ENCODE results near the gene TXNRD3. TPM values are rescaled to one million over a fixed set of nuclear protein-coding genes. Genes with fewer than 3 reads are reported as not detected.
A peak's percentile ranks its signal among the peaks of the same experiment; 100 is the strongest.

The TXNRD3 gene
- 6.0 and 7.4 TPM in 2 replicates for total RNA-seq (2014; rRNA removed; shearing (Covaris generic))

- Histone ChIP-seq H3K36me3 (no peaks in the 10 kb centered on the region; the same call in 1 of the 2 replicates), H3K27me3 (replicated peaks) (0 out of 2 replicates have a peak, but pooled peaks cover 2% of the 10 kb centered on the region), H3K9me3 (replicated peaks) (no peaks in the 10 kb centered on the region), H3K4me3 (peak within 1 kb of the TSS; percentile 98), H3K27ac (peak within 1 kb of the TSS; percentile 88), H3K4me1 (replicated peaks) (peaks cover 5% of the 10 kb centered on the region)
- peak; percentile 67 to 72 for DNase-seq (ENCODE audit: low read depth in 1 of 2, low spot score in 2 of 2)
Measured at GRCh38 chr3:126654571-126655383, at the start of gene TXNRD3. Gene TXNRD3, minus strand, starts transcription at chr3:126655124.

DNA sequence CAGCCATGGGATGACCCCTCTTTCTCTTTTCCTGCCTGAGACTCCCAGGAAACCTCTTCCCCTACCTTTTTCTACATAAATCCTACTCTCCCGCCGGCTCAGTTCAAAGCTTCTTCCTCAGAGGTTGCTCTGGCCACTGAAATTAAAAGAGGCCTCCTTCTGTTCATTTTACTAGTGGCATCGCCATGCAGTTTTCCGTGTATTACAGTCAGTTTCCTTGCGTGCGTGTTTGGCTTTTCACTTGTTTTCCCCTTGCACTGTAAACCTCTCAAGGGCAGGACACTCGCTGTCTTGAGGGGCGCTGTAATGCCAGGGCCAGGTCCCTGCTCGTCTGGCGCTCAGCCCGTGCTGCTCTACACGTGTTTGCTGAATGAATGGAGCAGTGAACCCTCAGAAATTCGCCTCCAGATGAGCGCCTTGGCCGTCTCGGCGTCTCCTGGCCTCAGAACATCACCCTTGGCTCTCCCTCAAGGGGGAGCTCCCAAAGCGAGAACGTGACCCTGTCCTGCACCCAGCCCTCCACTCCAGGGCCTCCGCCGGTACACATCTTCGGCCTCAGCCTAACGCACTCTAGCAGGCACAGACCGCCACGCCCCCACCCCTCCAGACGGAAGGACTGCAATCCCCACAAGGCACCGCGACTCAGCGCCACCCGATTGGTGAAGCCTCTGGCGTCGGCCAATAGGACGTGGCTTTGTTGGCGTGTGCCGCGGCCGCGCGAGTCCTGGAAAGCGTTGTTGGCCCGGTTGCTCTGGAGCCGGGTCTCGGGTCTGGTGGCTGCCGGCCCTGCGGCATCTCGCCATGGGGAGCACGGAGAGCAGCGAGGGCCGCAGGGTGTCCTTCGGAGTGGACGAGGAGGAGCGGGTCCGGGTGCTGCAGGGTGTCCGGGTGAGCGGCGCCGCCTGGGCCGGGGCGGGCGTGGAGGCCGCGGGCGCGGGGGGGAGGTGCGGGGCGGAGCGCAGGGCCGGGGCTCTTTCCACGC, 48.9 kb upstream of the TXNRD3 start, which contains the start of gene CHCHD6:
Gene CHCHD6 (plus strand): TSS at position 729 of the 982 bp plus-strand sequence. CDS start 73 bp downstream, at position 802.
- Histone ChIP-seq H3K4me1 (replicated peaks) (peaks cover 12% of the 10 kb centered on the region), H3K36me3 (no peaks in the 10 kb centered on the region), H3K27ac (no peak within 1 kb of the TSS), H3K27me3 (replicated peaks) (no peaks in the 10 kb centered on the region), H3K9me3 (replicated peaks) (no peaks in the 10 kb centered on the region), H3K4me3 (peak within 1 kb of the TSS; percentile 73)
- peak; percentile 95 to 98 for DNase-seq (ENCODE audit: low read depth in 1 of 2, low spot score in 2 of 2)

DNA sequence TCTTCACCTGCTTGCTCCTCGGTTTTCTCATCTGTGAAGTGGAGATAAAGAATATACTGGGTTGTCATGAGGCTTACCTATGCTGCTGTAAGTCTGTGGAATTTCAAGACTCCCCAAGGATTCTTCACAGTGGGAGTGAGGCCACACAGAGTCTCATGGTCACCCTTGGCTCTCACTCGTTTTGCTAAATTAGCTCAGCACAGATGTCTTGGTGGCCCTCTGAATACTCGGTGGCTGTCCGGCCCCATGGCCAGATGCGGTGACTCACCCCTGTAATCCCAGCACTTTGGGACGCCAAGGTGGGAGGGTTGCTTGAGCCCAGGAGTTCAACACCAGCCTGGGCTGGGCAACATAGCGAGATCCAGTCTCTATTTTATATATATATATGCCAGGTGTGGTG, 44.1 kb upstream of the TXNRD3 start:
- peaks cover 5% of the 10 kb centered on the region for H3K4me1 ChIP-seq (replicated peaks)
- peaks cover 5% of the 10 kb centered on the region; the same call in 1 of the 2 replicates for H3K27me3 ChIP-seq (replicated peaks)
- no peak overlapping the region for H3K4me3 ChIP-seq
- H3K27ac ChIP-seq, result no peak overlapping the region
- no peaks in the 10 kb centered on the region for H3K36me3 ChIP-seq
- no peaks in the 10 kb centered on the region for H3K9me3 ChIP-seq (replicated peaks)
- no peak for DNase-seq (ENCODE audit: low read depth in 1 of 2, low spot score in 2 of 2)

- H3K9me3 ChIP-seq (replicated peaks), result no peaks in the 10 kb centered on the region
- H3K4me3 ChIP-seq, result no peak overlapping the region
- DNase-seq (ENCODE audit: low read depth in 1 of 2, low spot score in 2 of 2), result no peak
- H3K36me3 ChIP-seq, result no peaks in the 10 kb centered on the region
- H3K27ac ChIP-seq, result no peak overlapping the region
- no peaks in the 10 kb centered on the region for H3K4me1 ChIP-seq (replicated peaks)
- H3K27me3 ChIP-seq (replicated peaks), result peaks cover 5% of the 10 kb centered on the region; the same call in 1 of the 2 replicates
Measured at GRCh38 chr3:126696701-126697267, 41.9 kb upstream of the TXNRD3 start.

DNA sequence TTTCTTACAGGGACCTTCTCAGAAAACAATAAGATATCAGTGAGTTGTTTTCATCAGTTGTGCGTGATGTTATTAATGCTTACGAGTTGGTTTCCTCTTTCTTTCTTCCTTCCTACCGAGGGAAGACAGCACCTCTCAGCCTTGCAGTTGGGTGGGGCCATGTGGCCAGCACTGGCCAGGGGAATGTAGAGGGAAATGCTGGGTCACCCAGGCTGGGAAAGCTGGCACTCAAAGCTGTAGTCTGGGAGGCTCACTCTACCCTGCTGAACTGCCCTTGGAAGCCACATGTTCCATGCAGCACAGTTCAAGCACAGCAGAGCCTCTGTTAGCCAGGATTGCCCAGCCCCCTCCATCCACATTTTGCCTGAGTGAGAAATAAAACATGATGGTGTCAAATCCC, 39.0 kb upstream of the TXNRD3 start:
- H3K27me3 ChIP-seq (replicated peaks), result peaks cover 5% of the 10 kb centered on the region; the same call in 1 of the 2 replicates

DNA sequence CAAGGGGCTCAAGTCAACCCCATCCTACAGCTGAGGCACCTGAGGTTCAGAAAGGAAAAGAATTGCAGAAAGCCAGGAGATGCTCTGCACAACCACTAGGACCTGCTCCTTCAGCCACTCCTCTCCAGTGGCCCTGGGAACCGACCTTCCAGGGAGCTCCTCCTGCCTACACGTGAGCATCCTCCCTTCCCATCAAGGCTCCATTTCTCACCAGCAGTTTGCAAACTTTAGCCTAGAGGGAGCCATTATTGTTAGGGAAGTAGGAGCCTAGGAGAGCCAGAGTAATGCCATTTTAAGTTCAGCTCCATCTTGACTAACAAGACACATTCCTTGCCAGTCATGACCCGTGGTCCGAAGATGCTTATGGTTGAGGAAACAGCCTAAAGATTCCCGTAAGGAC, 37.9 kb upstream of the TXNRD3 start:
- no peaks in the 10 kb centered on the region for H3K4me1 ChIP-seq (replicated peaks)
- H3K4me3 ChIP-seq, result no peak overlapping the region
- no peak for DNase-seq (ENCODE audit: low read depth in 1 of 2, low spot score in 2 of 2)
- no peaks in the 10 kb centered on the region for H3K36me3 ChIP-seq
- no peaks in the 10 kb centered on the region for H3K9me3 ChIP-seq (replicated peaks)
- no peak overlapping the region for H3K27ac ChIP-seq
- H3K27me3 ChIP-seq (replicated peaks), result peaks cover 5% of the 10 kb centered on the region; the same call in 1 of the 2 replicates

More for the DNA sequence above, 39.0 kb upstream of the TXNRD3 start:
- no peak overlapping the region for H3K4me3 ChIP-seq
- no peaks in the 10 kb centered on the region for H3K4me1 ChIP-seq (replicated peaks)
- no peaks in the 10 kb centered on the region for H3K36me3 ChIP-seq
- peak in 1 of 2 experiments; percentile 20 for DNase-seq (ENCODE audit: low read depth in 1 of 2, low spot score in 2 of 2)
- no peaks in the 10 kb centered on the region for H3K9me3 ChIP-seq (replicated peaks)
- H3K27ac ChIP-seq, result no peak overlapping the region

- H3K27me3 ChIP-seq (replicated peaks), result no peaks in the 10 kb centered on the region; the same call in 1 of the 2 replicates
- no peaks in the 10 kb centered on the region for H3K4me1 ChIP-seq (replicated peaks)
- DNase-seq (ENCODE audit: low read depth in 1 of 2, low spot score in 2 of 2), result no peak
- H3K9me3 ChIP-seq (replicated peaks), result no peaks in the 10 kb centered on the region
- no peak overlapping the region for H3K4me3 ChIP-seq
- no peak overlapping the region for H3K27ac ChIP-seq
- no peaks in the 10 kb centered on the region for H3K36me3 ChIP-seq
Measured at GRCh38 chr3:126691765-126692164, 36.8 kb upstream of the TXNRD3 start.

DNA sequence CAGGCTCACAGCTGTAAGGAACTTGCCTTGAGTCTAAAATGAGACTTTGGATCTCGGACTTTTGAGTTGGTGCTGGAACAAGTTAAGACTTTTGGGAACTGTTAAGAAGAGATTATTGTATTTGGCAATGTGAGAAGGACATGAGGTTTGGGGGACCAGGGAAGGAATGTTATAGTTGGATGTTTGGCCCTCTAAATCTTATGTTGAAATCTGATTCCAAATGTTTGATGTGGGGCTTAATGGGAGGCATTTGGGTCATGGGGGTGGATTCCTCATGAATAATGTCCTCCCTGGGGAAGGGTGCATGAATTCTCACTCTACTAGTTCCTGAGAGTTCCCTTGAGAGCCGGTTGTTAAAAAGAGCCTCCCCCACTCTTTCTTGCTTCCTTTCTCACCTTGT, 30.6 kb upstream of the TXNRD3 start:
- Histone ChIP-seq H3K36me3 (no peaks in the 10 kb centered on the region), H3K27me3 (replicated peaks) (no peaks in the 10 kb centered on the region), H3K4me1 (replicated peaks) (no peaks in the 10 kb centered on the region), H3K4me3 (no peak overlapping the region), H3K9me3 (replicated peaks) (no peaks in the 10 kb centered on the region), H3K27ac (no peak overlapping the region)
- DNase-seq (ENCODE audit: low read depth in 1 of 2, low spot score in 2 of 2), result no peak

- peak in 1 of 2 experiments; percentile 13 for DNase-seq (ENCODE audit: low read depth in 1 of 2, low spot score in 2 of 2)
- H3K27ac ChIP-seq, result no peak overlapping the region
- H3K27me3 ChIP-seq (replicated peaks), result no peaks in the 10 kb centered on the region
- H3K4me1 ChIP-seq (replicated peaks), result no peaks in the 10 kb centered on the region
- no peaks in the 10 kb centered on the region for H3K9me3 ChIP-seq (replicated peaks)
- no peak overlapping the region for H3K4me3 ChIP-seq
- no peaks in the 10 kb centered on the region for H3K36me3 ChIP-seq
Measured at GRCh38 chr3:126685021-126685420, 30.1 kb upstream of the TXNRD3 start.

DNA sequence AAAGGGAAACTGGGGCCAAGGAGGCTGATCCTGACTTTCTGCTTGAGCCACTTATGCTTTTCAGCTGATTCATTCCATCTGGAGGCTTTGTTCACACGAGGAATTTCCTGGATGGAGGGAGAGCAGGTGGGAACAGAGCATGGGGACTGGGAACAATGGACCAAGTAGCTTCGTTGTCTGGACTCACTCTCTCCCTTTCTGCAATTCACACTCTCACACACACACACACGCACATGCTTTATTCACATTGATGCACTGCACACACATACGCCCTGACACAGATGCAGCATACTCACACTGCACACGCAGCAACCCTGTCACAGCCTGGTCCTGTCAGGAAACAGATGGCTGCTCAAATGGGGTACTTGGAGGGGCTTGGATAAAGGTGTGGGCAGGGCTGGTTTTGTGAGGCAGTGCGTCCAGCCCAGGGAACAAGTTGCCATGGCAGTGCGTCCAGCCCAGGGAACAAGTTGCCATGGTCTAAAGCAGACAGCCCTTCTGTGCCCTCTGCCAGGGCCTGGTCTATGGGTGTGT, 29.4 kb upstream of the TXNRD3 start:
- Histone ChIP-seq H3K4me3 (no peak overlapping the region), H3K36me3 (no peaks in the 10 kb centered on the region), H3K9me3 (replicated peaks) (no peaks in the 10 kb centered on the region), H3K27me3 (replicated peaks) (no peaks in the 10 kb centered on the region), H3K4me1 (replicated peaks) (peaks cover 2% of the 10 kb centered on the region), H3K27ac (no peak overlapping the region)
- no peak for DNase-seq (ENCODE audit: low read depth in 1 of 2, low spot score in 2 of 2)

DNA sequence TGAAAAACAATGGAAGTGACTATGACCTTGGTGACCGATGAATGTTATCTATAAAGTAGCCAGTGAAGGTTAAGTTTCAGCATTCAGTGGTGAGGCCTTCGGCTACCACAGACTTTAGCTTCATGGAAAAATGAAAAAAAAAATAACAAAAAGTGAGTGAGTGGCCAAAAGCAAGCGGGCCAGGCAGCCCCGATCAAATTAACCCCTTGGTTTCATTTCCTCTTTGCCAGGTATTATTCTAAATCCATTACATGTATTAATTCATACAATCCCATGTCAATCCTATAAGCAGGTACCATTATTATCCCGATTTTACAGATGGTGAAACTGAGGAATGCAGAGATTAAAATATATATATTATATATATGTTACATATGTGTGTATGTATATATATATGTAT, 28.1 kb upstream of the TXNRD3 start:
- Histone ChIP-seq H3K36me3 (no peaks in the 10 kb centered on the region), H3K27ac (no peak overlapping the region), H3K4me3 (no peak overlapping the region), H3K4me1 (replicated peaks) (peaks cover 6% of the 10 kb centered on the region), H3K9me3 (replicated peaks) (no peaks in the 10 kb centered on the region), H3K27me3 (replicated peaks) (no peaks in the 10 kb centered on the region)
- no peak for DNase-seq (ENCODE audit: low read depth in 1 of 2, low spot score in 2 of 2)

GRCh38 chr3:126682009-126682408, 27.1 kb upstream of the TXNRD3 start:
- no peak for DNase-seq (ENCODE audit: low read depth in 1 of 2, low spot score in 2 of 2)
- Histone ChIP-seq H3K9me3 (replicated peaks) (no peaks in the 10 kb centered on the region), H3K27ac (no peak overlapping the region)

DNA sequence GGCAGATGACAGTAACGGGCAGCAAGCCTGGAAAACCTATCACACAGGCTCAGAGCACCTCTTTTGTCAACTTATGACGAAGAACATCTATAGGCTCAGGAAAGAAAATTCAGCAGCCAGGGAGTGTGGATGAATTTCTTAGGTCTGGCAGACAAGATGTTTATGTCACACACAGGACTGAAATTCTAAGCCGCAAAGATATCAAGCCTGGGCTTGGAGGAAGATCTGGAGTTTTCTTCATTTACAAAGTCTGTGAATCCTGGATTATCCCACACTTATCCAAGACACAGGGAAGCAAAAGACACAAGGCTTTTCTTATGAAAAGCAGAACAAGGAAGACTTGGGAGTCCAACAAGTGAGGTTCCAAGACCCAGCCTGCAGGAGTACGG, 25.7 kb upstream of the TXNRD3 start:
- no peak overlapping the region for H3K27ac ChIP-seq
- H3K36me3 ChIP-seq, result no peaks in the 10 kb centered on the region
- no peaks in the 10 kb centered on the region for H3K9me3 ChIP-seq (replicated peaks)
- H3K4me1 ChIP-seq (replicated peaks), result peaks cover 6% of the 10 kb centered on the region
- no peak overlapping the region for H3K4me3 ChIP-seq
- H3K27me3 ChIP-seq (replicated peaks), result peaks cover 5% of the 10 kb centered on the region; the same call in 1 of the 2 replicates
- DNase-seq (ENCODE audit: low read depth in 1 of 2, low spot score in 2 of 2), result no peak

More at GRCh38 chr3:126682009-126682408, 27.1 kb upstream of the TXNRD3 start:
- no peaks in the 10 kb centered on the region for H3K36me3 ChIP-seq
- peaks cover under 1% of the 10 kb centered on the region; the same call in 1 of the 2 replicates for H3K27me3 ChIP-seq (replicated peaks)
- H3K4me1 ChIP-seq (replicated peaks), result peaks cover 6% of the 10 kb centered on the region
- H3K4me3 ChIP-seq, result no peak overlapping the region
